Measurements from ENCODE around the gene PXDN. TPM values are rescaled to one million over a fixed set of nuclear protein-coding genes. Genes with fewer than 3 reads are reported as not detected.

The PXDN gene
- total and polyA plus RNA-seq, 5 donors from 2014 or later = 0.79 TPM; not detected in 4

DNA sequence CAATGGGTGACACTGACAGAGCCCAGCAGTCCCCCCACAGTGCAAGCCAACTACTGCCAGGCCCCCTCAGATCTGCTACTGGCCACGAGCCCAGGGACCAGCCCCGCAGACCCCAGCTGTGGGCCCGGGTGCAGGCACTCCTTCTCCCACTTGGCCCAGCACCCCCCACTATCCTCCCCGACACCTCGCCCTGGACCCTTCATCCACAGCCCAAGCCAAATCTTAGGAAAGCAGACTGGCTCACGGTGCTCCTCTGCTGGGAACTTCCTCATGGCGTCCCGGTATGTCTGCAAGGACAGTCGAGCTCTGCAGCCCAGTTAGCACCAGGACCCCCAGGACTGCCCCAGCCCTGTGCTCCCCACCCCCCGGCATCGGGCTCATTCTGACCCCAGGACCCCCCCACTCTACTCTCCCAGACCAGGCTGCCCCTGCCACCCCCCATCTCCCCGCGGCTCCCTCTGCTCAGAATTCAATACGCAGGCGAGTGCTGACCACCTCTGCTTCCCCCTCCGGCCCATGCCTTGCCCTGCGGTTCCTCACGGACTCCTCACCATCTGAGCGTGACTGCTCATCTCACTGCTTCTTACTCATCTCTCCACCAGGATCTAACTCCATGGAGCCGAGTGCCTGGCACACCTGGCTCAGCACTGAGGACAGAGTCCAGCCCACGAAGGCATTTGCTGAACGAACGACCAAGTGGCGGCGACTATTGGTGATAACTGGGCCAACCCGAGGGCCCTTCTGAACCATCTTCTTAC is 85.7 kb downstream of the PXDN start:
- no peak overlapping the region for H3K27ac ChIP-seq (ENCODE audit: insufficient read depth, low read length, poor library complexity, severe bottlenecking)
- no peaks in the 10 kb centered on the region for H3K36me3 Mint-ChIP-seq
- no peaks in the 10 kb centered on the region for H3K36me3 ChIP-seq (ENCODE audit: control insufficient read depth, insufficient read depth, low read length)
- no peaks in the 10 kb centered on the region for H3K4me1 Mint-ChIP-seq
- no peak for DNase-seq
- H3K9me3 Mint-ChIP-seq = no peaks in the 10 kb centered on the region
- no peak overlapping the region for H3K4me3 Mint-ChIP-seq
- no peak for ATAC-seq (ENCODE audit: low read depth in 2 of 2)
- no peak overlapping the region for H3K27ac Mint-ChIP-seq
- no peaks in the 10 kb centered on the region for H3K27me3 Mint-ChIP-seq
- no peaks in the 10 kb centered on the region for H3K27me3 ChIP-seq (ENCODE audit: control insufficient read depth, insufficient read depth, low read length)
- no peaks in the 10 kb centered on the region for H3K9me3 ChIP-seq (ENCODE audit: control insufficient read depth in 2 of 2, low read length in 2 of 2)
- no peaks in the 10 kb centered on the region for H3K4me1 ChIP-seq (ENCODE audit: control insufficient read depth, insufficient read depth, low read length, poor library complexity, severe bottlenecking)
- H3K4me3 ChIP-seq (ENCODE audit: low read depth, low read length) = no peak overlapping the region

DNA sequence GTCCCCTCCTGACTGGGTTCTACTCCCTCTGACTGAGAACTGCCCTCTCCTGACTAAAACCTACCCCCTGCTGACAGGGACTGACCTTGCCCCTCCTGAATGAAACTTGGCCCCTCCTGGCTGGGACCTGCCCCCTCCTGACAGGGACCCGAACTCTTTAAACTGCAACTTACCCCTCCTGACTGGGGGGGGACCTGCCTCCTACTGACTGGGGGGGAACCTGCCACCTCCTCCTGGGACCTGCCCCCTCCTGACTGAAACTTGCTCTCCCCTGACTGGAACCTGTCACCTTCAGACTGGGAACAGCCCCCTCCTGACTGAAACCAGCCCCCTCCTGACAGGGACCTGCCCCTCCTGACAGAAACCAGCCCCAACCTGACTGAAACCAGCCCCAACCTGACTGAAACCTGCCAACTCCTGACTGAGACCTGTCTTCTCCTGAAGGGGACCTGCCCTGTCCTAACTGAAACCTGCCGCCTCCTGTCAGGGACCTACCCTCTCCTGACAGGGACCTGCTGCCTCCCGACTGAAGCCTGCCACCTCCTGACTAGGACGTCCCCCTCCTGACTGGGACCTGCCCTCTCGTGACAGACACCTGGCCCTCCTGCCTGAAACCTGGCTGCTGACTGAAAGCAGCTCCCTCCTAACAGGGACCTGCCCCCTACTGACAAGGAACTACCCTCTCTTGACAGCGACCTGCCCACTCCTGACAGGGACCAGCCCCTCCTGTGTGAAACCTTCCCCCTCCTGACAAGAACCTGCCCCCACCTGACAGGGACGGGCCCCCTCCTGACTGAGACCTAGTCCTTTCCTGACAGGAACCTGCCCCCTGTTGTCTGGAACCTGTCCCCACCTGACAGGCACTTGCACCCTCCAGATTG is 87.1 kb downstream of the PXDN start:
- Histone ChIP-seq H3K27ac (ENCODE audit: insufficient read depth, low read length, poor library complexity, severe bottlenecking) (no peak overlapping the region), H3K27me3 (ENCODE audit: control insufficient read depth, insufficient read depth, low read length) (no peaks in the 10 kb centered on the region), H3K4me1 (ENCODE audit: control insufficient read depth, insufficient read depth, low read length, poor library complexity, severe bottlenecking) (no peaks in the 10 kb centered on the region), H3K36me3 (ENCODE audit: control insufficient read depth, insufficient read depth, low read length) (no peaks in the 10 kb centered on the region), H3K4me3 (ENCODE audit: low read depth, low read length) (no peak overlapping the region), H3K9me3 (ENCODE audit: control insufficient read depth in 2 of 2, low read length in 2 of 2) (no peaks in the 10 kb centered on the region)
- Mint-ChIP-seq H3K4me1 (no peaks in the 10 kb centered on the region), H3K9me3 (no peaks in the 10 kb centered on the region), H3K4me3 (no peak overlapping the region), H3K27ac (no peak overlapping the region), H3K36me3 (no peaks in the 10 kb centered on the region), H3K27me3 (no peaks in the 10 kb centered on the region)
- ATAC-seq (ENCODE audit: low read depth in 2 of 2) (no peak), DNase-seq (no peak)

DNA sequence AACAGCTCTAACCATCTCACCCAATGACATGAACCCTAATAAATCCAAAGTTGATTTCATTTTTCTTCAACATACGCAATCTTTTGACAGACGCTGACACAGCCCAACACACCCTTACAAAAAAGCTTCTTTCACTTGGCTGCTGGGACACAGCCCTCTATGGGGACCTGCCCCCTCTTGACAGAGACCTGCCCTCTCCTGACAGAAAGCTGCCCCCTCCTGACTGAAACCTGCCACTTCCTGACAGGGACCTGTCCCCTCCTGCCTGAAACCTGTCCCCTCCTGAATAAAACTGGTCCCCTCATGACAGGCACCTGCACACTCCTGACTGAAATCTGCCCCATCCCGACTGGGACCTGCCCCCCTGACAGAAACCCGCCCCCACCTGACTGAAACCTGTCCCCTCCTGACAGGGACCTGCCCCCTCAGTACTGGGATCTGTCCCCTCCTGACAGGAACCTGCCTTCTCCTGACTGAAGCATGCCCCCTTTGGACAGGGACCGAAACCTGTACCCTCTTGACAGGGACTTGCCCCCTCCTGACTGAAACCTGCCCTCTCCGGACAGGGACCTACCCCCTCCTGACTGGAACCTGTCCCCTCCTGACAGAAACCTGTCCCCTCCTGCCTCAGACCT is 87.9 kb downstream of the PXDN start:
- Mint-ChIP-seq H3K4me3 (no peak overlapping the region), H3K27me3 (no peaks in the 10 kb centered on the region), H3K27ac (no peak overlapping the region), H3K9me3 (no peaks in the 10 kb centered on the region), H3K4me1 (no peaks in the 10 kb centered on the region), H3K36me3 (no peaks in the 10 kb centered on the region)
- Histone ChIP-seq H3K9me3 (ENCODE audit: control insufficient read depth in 2 of 2, low read length in 2 of 2) (no peaks in the 10 kb centered on the region), H3K27me3 (ENCODE audit: control insufficient read depth, insufficient read depth, low read length) (no peaks in the 10 kb centered on the region), H3K4me3 (ENCODE audit: low read depth, low read length) (no peak overlapping the region), H3K27ac (ENCODE audit: insufficient read depth, low read length, poor library complexity, severe bottlenecking) (no peak overlapping the region), H3K4me1 (ENCODE audit: control insufficient read depth, insufficient read depth, low read length, poor library complexity, severe bottlenecking) (no peaks in the 10 kb centered on the region), H3K36me3 (ENCODE audit: control insufficient read depth, insufficient read depth, low read length) (no peaks in the 10 kb centered on the region)
- no peak for ATAC-seq (ENCODE audit: low read depth in 2 of 2)
- no peak for DNase-seq

DNA sequence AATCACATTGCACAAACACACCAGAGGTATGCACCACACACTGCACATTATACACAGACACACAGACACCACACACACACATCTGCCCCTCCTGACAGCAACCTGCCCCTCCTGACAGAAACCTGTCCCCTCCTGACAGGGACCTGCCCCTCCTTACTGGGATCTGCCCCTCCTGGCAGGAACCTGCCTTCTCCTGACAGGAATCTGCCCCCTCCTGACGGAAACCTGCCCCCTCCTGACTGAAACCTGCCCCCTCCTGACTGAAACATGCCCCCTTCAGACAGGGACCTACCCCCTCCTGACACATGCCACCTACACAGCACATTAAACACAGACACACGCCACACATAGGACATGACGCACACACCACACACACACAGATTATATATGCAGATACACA is 88.9 kb downstream of the PXDN start:
- no peaks in the 10 kb centered on the region for H3K36me3 ChIP-seq (ENCODE audit: control insufficient read depth, insufficient read depth, low read length)
- no peaks in the 10 kb centered on the region for H3K27me3 ChIP-seq (ENCODE audit: control insufficient read depth, insufficient read depth, low read length)
- H3K27me3 Mint-ChIP-seq = no peaks in the 10 kb centered on the region
- H3K36me3 Mint-ChIP-seq = no peaks in the 10 kb centered on the region
- H3K27ac ChIP-seq (ENCODE audit: insufficient read depth, low read length, poor library complexity, severe bottlenecking) = no peak overlapping the region
- H3K4me1 Mint-ChIP-seq = no peaks in the 10 kb centered on the region
- H3K4me3 ChIP-seq (ENCODE audit: low read depth, low read length) = no peak overlapping the region
- H3K4me1 ChIP-seq (ENCODE audit: control insufficient read depth, insufficient read depth, low read length, poor library complexity, severe bottlenecking) = no peaks in the 10 kb centered on the region
- DNase-seq (no peak), ATAC-seq (ENCODE audit: low read depth in 2 of 2) (no peak)
- peaks cover 0 to 2% (median 0%) of the 10 kb centered on the region in 7 donors for H3K9me3 Mint-ChIP-seq
- no peak overlapping the region for H3K27ac Mint-ChIP-seq
- no peak overlapping the region for H3K4me3 Mint-ChIP-seq
- no peaks in the 10 kb centered on the region for H3K9me3 ChIP-seq (ENCODE audit: control insufficient read depth in 2 of 2, low read length in 2 of 2)

DNA sequence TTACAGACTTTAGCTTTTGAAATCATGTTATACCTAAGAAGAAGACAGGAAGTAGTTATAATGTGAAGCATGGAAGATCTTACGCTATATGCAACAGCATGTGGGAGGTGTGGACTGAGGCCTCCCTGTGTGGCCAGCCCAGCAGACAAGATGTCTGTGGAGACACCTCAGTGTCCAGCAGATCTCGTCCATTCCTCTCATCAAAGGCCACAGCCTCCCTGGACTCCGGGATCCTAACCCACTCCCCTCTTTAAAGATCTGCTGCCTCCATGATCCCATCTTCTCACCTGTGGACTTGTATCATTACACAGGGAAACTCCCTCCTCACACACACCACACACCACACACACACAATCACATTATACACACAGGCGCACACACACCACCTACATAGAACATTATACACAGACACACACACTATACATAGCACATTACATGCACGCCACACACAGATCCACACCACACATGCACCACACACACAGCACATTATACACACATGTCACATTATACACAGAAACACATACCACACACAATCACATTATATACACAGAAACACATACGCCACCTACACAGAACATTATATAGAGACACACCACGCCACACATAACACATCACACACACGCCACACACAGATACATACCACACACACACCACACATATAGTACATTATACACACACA is 89.5 kb downstream of the PXDN start:
- Histone ChIP-seq H3K4me1 (ENCODE audit: control insufficient read depth, insufficient read depth, low read length, poor library complexity, severe bottlenecking) (no peaks in the 10 kb centered on the region), H3K36me3 (ENCODE audit: control insufficient read depth, insufficient read depth, low read length) (no peaks in the 10 kb centered on the region), H3K27me3 (ENCODE audit: control insufficient read depth, insufficient read depth, low read length) (no peaks in the 10 kb centered on the region), H3K4me3 (ENCODE audit: low read depth, low read length) (no peak overlapping the region), H3K9me3 (ENCODE audit: control insufficient read depth in 2 of 2, low read length in 2 of 2) (no peaks in the 10 kb centered on the region), H3K27ac (ENCODE audit: insufficient read depth, low read length, poor library complexity, severe bottlenecking) (no peak overlapping the region)
- Mint-ChIP-seq H3K27ac (no peak overlapping the region), H3K4me1 (no peaks in the 10 kb centered on the region), H3K9me3 (peaks cover 0 to 3% (median 0%) of the 10 kb centered on the region in 7 donors), H3K36me3 (no peaks in the 10 kb centered on the region), H3K4me3 (no peak overlapping the region), H3K27me3 (no peaks in the 10 kb centered on the region)
- DNase-seq (no peak), ATAC-seq (ENCODE audit: low read depth in 2 of 2) (no peak)

DNA sequence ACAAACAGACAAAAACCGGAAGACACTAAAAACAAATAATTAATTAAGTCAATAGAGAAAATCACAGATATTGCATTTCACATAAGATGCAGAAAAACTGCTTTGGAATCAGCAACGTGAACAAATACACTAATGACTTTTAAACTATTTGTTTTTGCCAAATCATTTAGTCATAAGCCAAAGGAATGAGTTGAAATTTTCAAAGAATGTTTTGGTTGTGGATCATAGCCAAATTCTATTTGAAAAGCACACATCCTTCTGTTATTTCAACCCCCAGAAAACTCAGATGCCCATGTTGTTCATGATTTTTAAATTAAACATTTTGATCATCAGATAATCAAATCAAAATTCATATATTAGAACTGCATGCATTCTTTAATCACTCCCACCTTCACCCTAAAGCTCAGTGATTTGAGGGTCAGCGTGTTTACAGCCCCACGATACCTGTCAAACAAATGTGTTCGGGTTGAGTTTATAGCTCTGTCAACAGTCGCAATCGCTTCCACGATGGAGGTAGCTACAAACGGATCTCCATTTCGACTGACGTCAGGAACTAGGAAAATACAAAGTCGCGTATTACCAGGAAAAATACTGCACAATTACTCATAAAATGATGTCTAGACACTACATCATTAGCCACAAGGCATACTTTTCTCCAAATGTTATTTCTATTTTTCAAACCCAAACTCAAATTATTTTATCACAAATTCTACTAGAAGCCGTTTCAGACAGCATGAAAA is 90.2 kb downstream of the PXDN start:
- Histone ChIP-seq H3K36me3 (ENCODE audit: control insufficient read depth, insufficient read depth, low read length) (no peaks in the 10 kb centered on the region), H3K27me3 (ENCODE audit: control insufficient read depth, insufficient read depth, low read length) (no peaks in the 10 kb centered on the region), H3K9me3 (ENCODE audit: control insufficient read depth in 2 of 2, low read length in 2 of 2) (no peaks in the 10 kb centered on the region), H3K4me3 (ENCODE audit: low read depth, low read length) (no peak overlapping the region), H3K4me1 (ENCODE audit: control insufficient read depth, insufficient read depth, low read length, poor library complexity, severe bottlenecking) (no peaks in the 10 kb centered on the region), H3K27ac (ENCODE audit: insufficient read depth, low read length, poor library complexity, severe bottlenecking) (no peak overlapping the region)
- no peak overlapping the region for H3K27ac Mint-ChIP-seq
- ATAC-seq (ENCODE audit: low read depth in 2 of 2) (no peak), DNase-seq (no peak)
- no peaks in the 10 kb centered on the region for H3K27me3 Mint-ChIP-seq
- peaks cover 0 to 3% (median 0%) of the 10 kb centered on the region in 7 donors for H3K9me3 Mint-ChIP-seq
- H3K4me3 Mint-ChIP-seq = peak overlapping the region in 1 of 4 donors; percentile 58
- H3K36me3 Mint-ChIP-seq = no peaks in the 10 kb centered on the region
- no peaks in the 10 kb centered on the region for H3K4me1 Mint-ChIP-seq
